ENCODE data around the gene C4orf50. TPM values are rescaled to one million over a fixed set of nuclear protein-coding genes. Genes with fewer than 3 reads are reported as not detected.

Gene C4orf50
- total RNA-seq, 1 experiment from 2014 or later: 0.02 TPM

DNA sequence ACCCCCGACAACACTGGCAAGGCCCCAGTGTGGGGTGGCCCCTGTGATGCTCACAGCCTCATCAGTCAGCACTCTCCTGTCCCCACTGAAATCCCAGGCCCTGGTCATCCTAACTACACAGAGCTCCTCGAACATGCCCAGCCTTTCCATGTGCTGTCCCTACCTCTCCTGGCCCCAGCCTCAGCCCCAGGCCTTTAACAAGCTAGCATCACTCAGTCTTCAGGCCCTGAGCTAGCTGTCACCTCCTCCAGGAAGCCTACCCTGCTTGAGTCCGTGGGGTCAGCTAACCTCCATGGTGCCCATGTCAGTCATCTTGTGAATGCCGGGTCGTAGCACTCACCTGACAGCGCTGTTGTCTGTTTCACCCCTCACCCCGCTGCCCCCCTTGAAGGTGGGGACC, 25.6 kb upstream of the C4orf50 start:
- DNase-seq (ENCODE audit: low spot score): no peak

DNA sequence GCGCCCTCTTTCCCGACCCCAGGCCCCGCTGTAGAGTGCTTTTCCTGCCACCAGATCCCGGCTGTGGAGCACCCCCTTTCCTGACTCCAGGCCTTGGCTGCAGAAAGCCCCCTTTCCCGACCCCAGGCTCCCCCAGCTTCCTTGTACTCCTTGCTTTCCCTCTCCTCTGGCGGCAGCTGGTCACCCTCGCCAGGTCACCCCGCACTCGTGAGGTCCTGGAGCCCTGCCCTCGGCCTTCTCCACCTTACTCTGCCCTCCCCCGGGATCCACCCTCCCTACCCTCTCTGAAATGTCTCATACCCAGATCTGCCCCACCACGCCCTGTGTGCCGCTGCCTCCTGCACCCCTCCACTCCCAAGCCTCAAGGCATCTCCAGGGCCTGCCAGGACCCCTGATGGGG, 25.0 kb upstream of the C4orf50 start:
- no peak for DNase-seq (ENCODE audit: low spot score)

DNA sequence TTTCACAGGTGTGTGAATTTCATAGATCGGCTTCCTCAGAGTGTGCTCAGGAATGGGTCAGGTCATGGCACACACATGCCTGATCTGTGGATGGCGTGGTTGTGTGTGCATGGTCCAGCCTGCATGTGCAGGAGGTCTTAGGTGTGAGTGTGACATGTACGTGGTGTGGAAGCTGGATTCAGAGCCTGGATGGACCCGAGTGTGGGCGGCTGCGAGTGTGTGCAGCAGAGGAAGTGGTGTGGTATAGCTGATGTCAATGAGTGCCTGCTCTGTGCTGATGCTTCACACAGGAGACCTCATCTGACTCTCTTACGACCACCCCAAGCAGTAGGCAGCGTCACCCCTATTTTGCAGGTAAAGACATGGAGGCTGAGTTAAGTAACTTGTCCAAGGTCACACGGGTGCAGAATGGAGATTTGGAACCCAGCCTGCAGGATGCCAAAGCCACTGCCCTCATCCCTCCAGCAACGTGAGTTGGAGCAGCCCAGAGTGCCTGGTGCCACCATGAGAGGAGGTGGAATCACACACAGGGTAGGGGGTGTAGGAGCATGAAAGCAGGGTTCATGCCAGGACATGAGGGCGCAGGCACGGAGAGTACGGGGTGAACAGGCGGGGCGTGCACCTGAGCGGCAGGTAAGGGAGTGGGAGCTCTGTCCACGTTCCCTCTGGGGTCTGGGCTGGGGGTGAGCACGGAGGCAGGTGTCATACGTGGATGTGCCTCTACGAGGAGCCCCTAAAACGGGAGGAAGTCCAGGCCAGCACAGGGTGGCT, 24.2 kb upstream of the C4orf50 start:
- no peak for DNase-seq (ENCODE audit: low spot score)

DNA sequence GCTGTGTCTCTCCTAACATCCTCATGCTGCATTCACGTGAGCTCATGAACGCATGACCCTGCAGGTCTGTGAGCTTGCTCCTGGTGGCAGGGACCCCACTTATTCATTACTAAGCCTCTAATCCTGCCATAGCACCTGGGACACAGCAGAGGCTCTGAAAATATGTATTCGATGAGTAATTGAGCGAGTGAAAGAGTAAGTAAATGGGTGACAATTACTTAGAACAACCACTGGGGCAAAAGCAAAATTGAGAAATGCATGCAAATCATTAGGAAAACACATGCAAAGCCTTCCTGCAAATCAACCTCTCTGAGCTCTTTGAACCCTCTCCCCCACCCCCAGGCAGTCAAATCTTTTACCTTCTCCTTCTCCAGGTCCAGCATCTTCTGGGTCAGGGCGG, 23.6 kb upstream of the C4orf50 start:
- no peak for DNase-seq (ENCODE audit: low spot score)

DNA sequence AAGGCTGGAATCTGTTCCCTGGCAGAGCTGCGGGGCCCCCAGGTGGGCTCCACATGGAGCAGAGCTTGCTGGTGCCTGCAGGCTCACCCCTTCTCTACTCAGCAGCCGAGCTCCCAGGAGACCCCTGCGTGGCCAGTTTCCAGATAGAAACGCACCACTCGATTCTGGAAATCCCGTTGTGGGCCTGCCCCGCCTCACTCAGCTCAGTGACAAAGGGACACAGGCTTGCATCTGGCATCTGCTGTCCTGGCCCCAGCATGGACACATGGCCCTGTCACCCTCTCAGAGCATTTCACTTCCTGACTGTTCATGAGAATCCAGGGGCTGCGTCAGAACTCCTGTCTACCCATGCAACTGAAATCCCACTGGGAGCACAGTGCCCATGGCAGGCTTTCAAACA, 20.5 kb upstream of the C4orf50 start:
- no peak for DNase-seq (ENCODE audit: low spot score)

DNA sequence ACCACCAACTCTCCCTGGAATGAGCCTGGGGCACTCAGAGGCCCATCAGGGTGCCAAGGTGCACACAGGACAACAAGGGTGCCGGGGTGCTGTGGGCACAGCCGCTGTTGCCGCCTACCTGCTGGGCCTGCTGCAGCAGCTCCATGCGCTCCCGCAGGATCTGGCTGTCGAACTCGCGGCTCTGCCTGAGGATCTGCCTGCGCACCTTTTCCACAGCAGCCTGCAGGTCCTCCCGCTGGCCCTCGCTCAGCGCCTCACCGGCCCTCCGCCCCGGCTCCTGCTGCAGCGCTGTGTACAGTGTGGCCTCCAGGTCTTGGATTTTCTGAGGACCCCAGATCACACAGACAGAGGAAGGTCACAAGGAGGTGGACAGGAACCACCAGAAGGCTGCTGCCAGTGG, 17.6 kb upstream of the C4orf50 start:
- no peak for DNase-seq (ENCODE audit: low spot score)

DNA sequence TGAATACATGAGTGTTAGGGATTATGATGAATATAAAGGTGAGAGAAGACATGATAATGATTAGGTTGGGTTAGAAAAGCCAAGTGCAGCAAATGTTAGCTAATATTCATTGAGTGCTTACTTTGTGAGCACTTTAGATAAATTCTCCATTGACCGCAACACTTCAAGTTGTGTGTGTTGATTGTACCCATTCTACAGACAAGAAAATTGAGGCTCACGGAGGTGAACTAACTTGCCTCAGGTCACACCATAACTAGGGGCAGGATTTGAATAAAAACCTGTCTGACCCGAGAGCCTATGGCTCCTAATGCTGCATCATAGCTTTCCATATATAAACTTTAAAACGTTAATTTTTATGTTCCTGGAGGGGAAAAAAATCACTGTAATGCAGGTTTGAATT, 15.2 kb upstream of the C4orf50 start:
- no peak for DNase-seq (ENCODE audit: low spot score)

DNA sequence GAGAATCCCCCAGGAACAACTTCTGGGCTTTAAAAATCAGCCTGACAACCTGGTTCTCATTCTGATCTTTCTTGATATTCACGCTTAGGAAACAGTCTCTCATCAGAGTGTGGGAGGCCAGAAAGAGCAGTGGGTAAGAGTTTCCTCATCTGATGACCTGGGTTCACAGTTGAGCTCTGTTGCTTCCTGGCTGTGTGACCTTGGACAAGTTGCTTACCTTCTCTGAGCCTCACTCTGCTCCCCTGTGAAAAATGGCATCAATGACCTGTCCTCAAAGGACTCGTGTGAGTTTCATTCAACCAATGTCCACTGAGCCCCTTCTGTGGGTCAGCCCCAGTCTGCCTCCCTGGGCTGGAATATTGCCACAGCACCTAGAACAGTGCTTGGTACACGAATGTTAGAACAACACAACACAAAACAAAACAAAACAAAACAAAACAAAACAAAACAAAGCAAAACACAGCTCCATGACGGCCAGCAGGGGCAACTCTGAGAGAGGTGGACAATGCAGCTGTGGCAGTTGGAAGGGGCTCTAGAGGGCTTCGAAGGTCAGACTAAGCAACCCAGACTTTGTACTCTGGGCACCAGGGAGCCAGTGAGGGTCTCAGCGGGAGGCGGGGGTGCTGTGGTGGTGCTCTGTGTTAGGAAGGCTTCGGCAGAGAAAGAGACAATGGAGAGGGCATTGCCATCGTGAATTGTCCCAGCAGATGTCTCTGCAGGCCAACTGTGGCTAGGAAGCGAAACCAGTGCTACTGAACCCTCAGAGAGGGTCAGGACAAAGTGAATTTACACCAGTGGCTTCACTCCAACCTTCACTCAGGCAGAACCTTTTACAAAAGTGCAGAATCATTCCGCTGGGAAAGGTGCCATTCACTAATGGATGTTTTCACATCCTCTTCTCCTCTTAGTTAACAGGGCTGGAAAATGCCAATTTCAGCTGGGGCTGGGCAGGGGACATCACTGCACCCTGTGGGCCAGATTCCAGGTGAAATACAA, 14.3 kb upstream of the C4orf50 start:
- DNase-seq (ENCODE audit: low spot score): peak; percentile 90

DNA sequence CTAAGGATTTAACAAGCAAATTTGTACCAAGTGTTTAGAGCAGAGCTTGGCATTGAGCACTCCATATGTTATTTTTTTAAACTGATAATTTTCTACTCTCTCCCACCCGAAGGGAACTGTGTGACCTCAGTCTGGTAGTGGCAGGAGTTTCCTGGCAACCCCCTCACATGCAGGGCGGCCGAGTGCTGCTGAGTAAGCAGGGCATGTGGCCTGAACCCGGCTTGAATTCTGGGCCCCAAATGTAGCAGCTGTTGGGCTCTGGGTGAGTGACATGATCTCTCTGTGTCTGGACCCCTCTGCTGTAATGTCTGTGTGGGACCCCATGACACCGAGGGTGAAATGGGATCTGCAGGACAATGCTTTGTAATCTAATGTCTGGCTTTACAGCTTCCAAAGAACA, 13.6 kb upstream of the C4orf50 start:
- no peak for DNase-seq (ENCODE audit: low spot score)

DNA sequence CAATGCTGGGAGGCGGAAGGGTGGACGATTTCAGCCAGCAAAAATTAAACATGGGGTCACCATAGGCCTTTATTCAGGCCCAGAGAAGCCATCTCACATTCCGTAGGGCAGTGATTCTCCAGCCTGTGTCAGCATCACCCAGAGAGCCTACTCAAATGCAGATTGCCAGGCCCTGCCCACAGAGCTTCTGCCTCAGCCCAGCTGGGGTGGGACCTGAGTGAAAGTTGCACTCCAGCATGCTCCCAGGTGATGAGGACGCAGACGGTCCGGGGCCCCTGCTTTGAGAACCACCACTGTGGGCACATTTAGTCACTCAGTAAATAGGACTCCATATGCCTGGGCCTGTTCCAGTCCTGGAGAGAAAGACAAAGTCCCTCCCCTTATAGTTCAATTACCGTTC, 12.4 kb upstream of the C4orf50 start:
- no peak for DNase-seq (ENCODE audit: low spot score)

DNA sequence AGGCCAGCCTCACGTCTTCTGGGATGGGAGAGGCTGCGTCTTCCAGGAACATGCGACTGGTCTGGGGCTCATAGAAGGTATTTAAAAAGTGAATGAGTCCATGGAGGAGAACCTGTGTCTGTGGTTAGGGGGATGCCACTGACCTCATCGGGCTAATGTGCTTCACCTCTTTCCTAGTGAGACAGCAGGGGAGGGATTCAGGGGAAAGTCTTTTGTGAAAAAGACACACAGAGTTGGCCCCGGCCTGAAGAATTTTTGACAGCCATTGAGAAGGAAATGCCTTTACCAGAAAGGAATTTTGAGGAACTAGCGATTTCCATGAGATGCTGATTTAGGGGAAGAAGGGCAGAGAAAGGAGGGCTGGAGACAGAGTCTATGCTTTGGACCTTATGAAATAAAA, 11.0 kb upstream of the C4orf50 start:
- DNase-seq (ENCODE audit: low spot score): no peak

DNA sequence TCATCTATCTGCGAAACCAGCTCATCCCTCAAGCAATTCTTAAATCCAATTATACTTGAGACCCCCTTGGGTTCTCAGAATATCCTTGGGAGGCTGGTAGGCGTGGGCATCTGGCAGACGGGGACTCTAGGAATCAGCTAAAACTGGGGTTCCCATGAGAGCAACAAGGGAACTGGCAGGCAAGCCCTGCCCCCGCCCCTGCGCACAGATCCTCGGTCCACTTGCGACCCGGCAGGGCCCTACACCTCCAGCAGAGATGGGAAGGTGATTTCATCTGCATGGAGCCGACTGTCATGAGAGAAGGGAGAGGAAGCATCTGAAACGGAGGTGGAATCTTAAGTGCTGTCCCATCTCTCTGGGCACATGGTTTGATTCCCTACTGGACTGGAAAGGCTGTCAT, 9.9 kb upstream of the C4orf50 start:
- DNase-seq (ENCODE audit: low spot score): no peak

DNA sequence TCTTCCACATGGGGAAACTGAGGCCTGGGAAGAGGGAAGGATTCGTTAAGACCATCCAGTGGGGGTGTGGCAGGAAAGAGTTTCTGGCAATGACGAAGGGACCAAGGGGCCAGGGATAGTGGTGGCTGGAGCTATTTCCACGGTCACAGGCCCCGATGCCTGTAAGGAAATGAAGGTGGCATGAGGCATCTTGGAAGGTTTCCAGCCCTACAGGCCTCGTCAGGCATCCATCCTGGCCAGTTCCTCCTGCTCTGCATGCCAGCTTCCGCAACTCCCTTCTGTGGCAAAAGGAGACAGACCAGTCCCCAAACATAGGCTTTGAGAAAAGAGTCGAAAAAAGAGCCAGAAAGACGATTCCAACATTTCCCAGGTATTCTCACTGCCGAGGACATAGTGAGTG, 9.2 kb upstream of the C4orf50 start:
- no peak for DNase-seq (ENCODE audit: low spot score)

DNA sequence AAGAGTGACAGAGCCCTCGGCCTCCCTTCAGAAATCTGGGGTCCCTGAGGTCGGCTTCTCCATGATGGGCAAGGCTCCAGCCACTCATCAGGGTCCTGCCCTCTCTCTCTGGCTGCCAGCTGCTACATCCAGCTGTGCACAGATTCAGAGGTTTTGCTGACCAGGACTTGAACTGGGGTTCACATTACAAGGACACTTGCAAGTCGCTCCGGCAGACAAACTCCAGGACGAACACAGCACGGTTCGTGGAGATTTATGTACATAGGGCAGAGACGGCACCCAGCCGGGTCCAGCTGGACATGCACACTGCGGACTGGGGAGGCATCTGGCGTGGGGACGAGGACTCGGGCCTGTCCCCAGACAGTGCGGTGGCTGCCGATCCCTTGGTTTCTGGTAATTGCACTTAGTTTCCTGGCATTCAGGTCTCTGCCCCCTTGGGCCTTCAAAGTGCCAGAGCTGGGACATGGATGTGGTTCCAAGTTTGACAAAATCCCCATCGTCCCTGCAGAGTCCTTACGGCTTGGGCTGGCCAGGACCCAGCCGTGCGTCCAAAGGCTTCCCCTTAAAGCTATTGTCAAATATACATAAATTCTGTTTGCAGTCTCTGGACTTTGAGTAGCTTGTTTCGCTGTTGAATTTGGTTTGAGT, 6.2 kb upstream of the C4orf50 start:
- no peak for DNase-seq (ENCODE audit: low spot score)

DNA sequence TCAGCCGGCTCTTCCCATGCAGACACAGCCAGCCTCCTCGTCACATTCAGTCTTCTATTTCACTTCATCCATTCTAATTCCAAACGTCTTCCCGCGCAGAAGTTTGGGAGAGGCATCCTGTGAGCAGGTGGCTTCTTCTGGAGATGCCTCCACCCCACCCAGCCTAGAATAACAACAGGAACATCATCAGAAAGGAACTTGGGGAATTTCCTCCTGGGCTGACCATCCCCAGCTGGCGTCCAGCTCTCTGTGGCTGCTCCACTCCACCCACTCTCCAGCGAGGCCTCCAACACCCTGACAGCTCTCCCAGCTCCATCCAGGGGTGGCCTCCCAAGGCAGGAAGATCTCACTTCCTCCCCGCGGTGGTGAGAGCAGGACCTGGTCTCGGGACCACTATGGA, 5.5 kb upstream of the C4orf50 start:
- no peak for DNase-seq (ENCODE audit: low spot score)

DNA sequence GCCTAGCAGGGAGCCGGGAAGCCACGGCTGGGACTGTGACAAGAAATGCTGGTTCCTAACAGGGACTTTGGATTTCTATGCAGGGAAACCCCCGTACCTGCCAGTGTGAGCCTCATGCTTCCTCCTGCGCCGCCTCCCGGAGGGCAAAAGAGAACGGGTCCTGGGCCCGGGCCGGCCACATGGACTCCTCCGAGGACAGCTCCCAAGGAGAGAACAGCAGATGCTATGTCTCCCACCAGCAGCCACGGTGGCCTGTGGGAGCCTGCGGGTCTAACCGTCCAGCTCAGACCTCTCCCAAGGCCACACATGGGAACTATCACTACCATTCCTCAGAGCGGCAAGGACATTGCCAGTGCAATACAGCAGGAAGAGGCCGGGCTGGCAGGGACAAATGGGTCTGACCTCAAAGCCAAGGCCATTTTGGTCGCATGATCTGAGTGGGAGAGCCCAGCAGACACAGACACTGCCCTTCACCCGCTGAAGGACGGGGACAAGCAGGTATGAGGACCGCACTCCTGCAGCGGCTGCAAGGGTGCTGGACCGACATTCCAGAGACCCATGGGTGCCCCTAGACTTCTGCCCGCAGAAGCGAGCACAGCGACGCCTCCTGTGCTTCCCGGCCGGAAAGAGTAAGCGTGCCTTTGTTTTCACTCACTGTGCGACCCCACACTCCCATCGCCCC, 4.5 kb upstream of the C4orf50 start:
- no peak for DNase-seq (ENCODE audit: low spot score)

DNA sequence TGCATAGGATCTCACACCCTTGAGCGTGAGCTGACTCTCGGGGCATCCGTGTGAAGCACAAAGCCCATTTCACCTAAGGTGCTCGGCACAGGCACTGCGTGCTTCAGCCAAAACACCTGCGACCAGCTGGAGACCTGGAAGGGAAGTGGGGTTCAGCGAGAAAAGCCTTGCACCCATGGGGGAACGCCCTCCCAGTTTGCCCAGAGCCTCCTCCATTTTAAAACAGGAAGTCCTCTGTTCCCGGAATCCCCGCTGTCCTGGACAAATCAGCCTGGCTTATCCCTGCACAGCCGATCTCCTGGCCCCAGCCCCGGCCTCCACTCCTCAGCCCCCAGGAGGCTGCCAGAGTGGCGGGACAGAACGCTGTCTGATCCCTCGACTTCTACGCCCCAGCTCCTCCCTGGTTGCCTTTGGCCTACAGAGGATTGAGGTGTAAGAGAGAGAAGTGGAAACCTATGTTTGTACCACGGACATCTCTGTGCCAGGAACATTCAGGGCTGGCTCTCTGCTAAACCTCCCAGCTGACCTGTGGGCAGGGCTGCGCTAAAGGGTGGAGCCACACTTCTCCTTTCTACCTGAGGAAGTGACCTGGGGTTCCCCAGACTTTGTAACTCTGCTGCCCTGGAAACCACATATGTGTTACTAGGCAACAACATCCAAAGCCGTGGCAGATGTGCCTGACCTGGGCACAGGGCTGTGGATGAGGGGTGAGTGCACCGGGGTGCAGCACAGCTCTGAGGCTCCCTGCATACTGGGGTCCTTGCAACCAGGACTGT, 3.8 kb upstream of the C4orf50 start:
- no peak for DNase-seq (ENCODE audit: low spot score)

DNA sequence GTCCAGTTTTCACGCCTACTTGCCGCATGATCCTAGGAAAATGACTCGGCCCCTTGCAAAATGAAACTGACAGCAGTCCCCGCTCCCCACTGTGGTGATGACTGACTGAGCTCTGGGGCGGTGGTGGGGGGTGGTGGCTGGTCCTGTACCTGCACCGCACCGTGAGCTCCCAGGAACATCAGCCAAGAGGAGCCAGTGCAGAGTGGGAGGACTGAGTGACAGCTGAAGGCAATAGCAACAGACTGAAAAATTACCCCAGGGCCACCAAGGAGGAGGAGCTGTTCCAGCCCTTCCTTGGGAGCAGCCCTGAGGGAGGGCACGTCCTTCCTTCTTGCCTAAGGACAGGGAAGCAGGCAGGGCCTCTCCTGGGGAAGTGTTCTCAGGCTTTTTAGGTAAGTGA, 2.4 kb upstream of the C4orf50 start:
- DNase-seq (ENCODE audit: low spot score): no peak

DNA sequence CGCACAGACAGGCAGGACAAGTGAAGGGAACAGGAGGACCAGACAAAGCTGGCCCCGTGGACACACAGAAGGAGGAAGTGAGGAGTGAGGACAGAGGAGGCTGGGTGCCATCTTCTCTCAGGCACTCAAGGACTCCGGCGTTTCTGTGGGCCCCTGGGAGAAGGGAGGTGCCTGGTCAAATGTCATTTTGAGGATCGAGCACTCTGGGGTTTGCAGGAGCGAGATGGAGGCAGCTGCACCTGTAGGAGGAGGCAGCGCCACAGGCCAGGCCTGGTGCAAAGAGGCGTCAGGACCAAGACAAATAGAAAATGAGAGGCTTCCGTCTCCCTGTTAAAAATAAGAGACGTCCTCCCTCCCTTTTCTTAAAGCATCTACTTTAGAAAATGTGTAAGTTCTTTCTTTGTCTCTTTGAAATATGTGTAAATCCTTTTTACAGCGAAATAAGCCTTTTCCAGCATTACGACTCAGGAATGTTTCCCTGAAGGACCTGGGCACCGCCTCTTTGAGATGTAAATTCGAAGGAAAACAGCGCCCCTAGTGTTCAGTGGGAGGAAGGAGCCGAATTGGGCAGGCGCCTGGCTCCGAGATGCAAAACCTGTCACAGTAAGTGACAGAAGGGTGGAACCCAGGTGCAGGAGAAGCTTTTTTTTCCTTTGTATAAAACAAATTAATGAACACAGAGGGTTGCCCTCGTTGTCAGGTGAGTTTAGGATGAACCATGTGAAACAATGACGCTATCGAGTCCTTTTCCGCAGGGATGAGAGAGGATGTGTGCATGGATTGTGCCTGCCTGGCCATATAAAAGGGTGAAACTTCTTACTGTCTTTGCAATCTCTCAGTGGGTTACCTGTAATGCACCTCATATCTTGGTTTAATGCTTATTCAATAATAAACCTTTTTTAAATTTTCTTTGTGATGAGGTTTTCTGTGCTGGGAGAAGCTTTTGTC, 1.4 kb upstream of the C4orf50 start:
- DNase-seq (ENCODE audit: low spot score): peak; percentile 65

DNA sequence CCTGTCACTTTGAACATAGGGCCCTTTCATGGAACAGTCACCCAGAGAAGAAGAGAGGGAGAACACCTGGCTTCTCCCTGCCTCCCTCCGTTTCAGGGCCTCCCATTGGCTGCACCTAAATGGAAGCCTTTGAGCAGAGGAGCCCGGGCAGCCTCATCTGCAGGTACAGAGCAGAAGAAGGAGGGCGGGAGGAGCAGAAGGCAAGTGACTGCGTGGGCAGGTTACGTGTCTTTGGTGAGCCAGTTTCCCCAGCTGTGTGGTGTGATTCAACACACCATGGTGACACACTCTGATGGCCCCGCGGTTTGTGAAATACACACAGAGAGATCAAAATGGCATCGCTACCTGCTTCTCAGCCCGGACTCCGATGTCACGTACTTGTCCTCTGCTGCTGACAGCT, 431 bp downstream of the C4orf50 start:
- no peak for DNase-seq (ENCODE audit: low spot score)

Data from H4 (cell line).